Heart left ventricle (tissue), 13 donors: ENCODE results near the gene CIC.
A peak's percentile ranks its signal among the peaks of the same experiment; 100 is the strongest.

ENCODE experiments used
- POLR2A ChIP-seq, 2 donors: fragments of 450-650 bp; IDR thresholded peaks; one replicate each; pipeline ENCODE4 v1.6.1; 2017; ENCODE audit warnings: antibody characterized with exemption in 2 of 2, mild to moderate bottlenecking in 2 of 2, moderate library complexity in 2 of 2
- TF ChIP-seq, protein P1 (sequence below), 12 donors: fragments of 200-600 bp; sonication (generic) in 4 of 12; IDR thresholded peaks; one replicate each; pipeline versions ENCODE4 v1.5.0 to v1.8.0; 2018 to 2022; ENCODE audit warnings: antibody characterized with exemption in 12 of 12, mild to moderate bottlenecking in 5 of 12
- donor health status: ischemic (EF 13 %, LVEDD 7.1; RV severe dilation, severe dysfunction).
- donor health status: DM: no; HTN: yes; CAD: no.
- donor health status: DM: no; HTN: no; CAD: no.
- donor health status: ischemic (EF 25% LVEDD 6.9; RV normal size, moderate dysfunction).
- donor health status: ischemic (EF 25% LVEDD 5.7; RV mildly dilated, moderate dysfunction).
- donor health status: ischemic (EF 35%, LVEDD 5.7; RV mildly dilated, moderate dysfunction).
- donor health status: nonischemic (EF 11% LVEDD 7.7; RV severe dilation, severe dysfunction).
- donor health status: DM: yes; HTN: yes; CAD: no.
- donor health status: PGD.
- donor health status: ischemic (EF 29% LVEDD 5.4; RV normal size, mild dysfunction).
- donor health status: nonischemic (EF 23%, LVEDD 6.1; RV moderate dilation, normal function).

DNA sequence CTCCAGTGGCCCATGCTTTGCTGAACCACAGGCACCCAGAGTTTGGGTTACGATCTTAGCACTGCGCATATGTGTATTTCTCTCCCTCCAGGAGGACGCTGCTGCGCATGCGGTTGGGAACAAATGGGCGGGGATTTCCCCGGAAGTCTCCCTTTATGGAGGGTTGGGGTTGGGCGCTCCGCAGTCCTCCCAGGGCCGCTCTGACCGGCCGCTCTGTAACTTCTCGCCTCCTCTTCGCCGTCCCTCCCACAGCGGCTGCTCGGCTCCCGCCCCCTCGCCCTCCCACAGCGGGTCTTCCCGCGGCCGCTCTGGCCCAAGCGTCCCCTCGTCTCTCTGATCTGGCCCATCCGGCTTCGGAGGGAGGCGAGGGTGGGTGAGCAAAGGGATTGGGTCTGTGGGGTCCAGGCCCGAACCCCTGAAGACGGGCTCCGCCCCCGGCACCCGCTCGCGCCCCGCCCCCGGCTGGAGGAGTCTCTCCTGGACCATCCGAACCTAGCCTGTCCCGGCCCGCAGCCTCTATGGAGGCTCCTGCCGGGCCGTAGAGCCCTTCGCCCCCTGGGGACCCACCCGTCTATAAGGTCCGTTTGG, 56.4 kb downstream of the CIC start, which contains the start of gene MEGF8:
- TF ChIP-seq, protein P1, sequence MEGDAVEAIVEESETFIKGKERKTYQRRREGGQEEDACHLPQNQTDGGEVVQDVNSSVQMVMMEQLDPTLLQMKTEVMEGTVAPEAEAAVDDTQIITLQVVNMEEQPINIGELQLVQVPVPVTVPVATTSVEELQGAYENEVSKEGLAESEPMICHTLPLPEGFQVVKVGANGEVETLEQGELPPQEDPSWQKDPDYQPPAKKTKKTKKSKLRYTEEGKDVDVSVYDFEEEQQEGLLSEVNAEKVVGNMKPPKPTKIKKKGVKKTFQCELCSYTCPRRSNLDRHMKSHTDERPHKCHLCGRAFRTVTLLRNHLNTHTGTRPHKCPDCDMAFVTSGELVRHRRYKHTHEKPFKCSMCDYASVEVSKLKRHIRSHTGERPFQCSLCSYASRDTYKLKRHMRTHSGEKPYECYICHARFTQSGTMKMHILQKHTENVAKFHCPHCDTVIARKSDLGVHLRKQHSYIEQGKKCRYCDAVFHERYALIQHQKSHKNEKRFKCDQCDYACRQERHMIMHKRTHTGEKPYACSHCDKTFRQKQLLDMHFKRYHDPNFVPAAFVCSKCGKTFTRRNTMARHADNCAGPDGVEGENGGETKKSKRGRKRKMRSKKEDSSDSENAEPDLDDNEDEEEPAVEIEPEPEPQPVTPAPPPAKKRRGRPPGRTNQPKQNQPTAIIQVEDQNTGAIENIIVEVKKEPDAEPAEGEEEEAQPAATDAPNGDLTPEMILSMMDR (IDR thresholded peaks at IDR 0.05), result peak in 10 of 12 donors; percentile 76 to 97 (median 84)
- peak; percentile 4 to 85 for TF ChIP-seq POLR2A (IDR thresholded peaks at IDR 0.05)
